ENCODE data around the gene GALNT1. TPM values are rescaled to one million over a fixed set of nuclear protein-coding genes. Genes with fewer than 3 reads are reported as not detected.

Gene GALNT1
- total RNA-seq, 4 donors from 2014 or later: 47.6 to 129 (median 73.5) TPM

GRCh38 chr18:35714539-35714938, 133.0 kb downstream of the GALNT1 start:
- Histone ChIP-seq H3K4me3 (no peak overlapping the region), H3K36me3 (peaks cover 0 to 37% (median 0%) of the 10 kb centered on the region in 3 donors), H3K27ac (no peak overlapping the region), H3K9me3 (no peaks in the 10 kb centered on the region), H3K27me3 (no peaks in the 10 kb centered on the region), H3K4me1 (no peaks in the 10 kb centered on the region)
- 94 to 100% methylated on average over 2 of the region's 2 CpGs for whole genome bisulfite sequencing, 2 donors
- DNase-seq: no peak
- intact Hi-C loops (cut with DNase I): no loop called here
- TF ChIP-seq CTCF (IDR thresholded peaks at IDR 0.05) (no peak), POLR2A (IDR thresholded peaks at IDR 0.05) (no peak)

- DNase-seq: no peak
- Histone ChIP-seq H3K9me3 (no peaks in the 10 kb centered on the region), H3K36me3 (peaks cover 0 to 31% (median 0%) of the 10 kb centered on the region in 3 donors), H3K27ac (no peak overlapping the region), H3K4me3 (no peak overlapping the region), H3K27me3 (no peaks in the 10 kb centered on the region), H3K4me1 (no peaks in the 10 kb centered on the region)
- TF ChIP-seq POLR2A (IDR thresholded peaks at IDR 0.05) (no peak), CTCF (IDR thresholded peaks at IDR 0.05) (no peak)
- WGBS, 2 donors: 100% methylated on average over 2 of the region's 2 CpGs
- intact Hi-C loops (cut with DNase I): no loop called here
Measured at GRCh38 chr18:35715139-35715538, 133.6 kb downstream of the GALNT1 start.

GRCh38 chr18:35716169-35716831, 134.8 kb downstream of the GALNT1 start:
- no peaks in the 10 kb centered on the region for H3K4me1 ChIP-seq
- no peak for DNase-seq
- H3K27ac ChIP-seq: no peak overlapping the region
- 78 to 80% methylated on average over 4 of the region's 4 CpGs for WGBS, 2 donors
- no peaks in the 10 kb centered on the region for H3K9me3 ChIP-seq
- H3K4me3 ChIP-seq: no peak overlapping the region
- intact Hi-C loops (cut with DNase I): no loop called here
- no peak for TF ChIP-seq POLR2A (IDR thresholded peaks at IDR 0.05)
- TF ChIP-seq CTCF (IDR thresholded peaks at IDR 0.05): no peak
- peaks cover 0 to 2% (median 0%) of the 10 kb centered on the region in 4 donors for H3K27me3 ChIP-seq
- peaks cover 0 to 22% (median 0%) of the 10 kb centered on the region in 3 donors for H3K36me3 ChIP-seq

GRCh38 chr18:35717182-35717581, 135.6 kb downstream of the GALNT1 start:
- no peak for DNase-seq
- Histone ChIP-seq H3K36me3 (peaks cover 0 to 14% (median 0%) of the 10 kb centered on the region in 3 donors), H3K4me3 (no peak overlapping the region), H3K27me3 (peaks cover 0 to 7% (median 0%) of the 10 kb centered on the region in 4 donors), H3K27ac (no peak overlapping the region), H3K9me3 (no peaks in the 10 kb centered on the region), H3K4me1 (no peaks in the 10 kb centered on the region)
- 92% methylated on average over 5 of the region's 5 CpGs for WGBS, 2 donors
- no peak for TF ChIP-seq POLR2A (IDR thresholded peaks at IDR 0.05)
- intact Hi-C loops (cut with DNase I): no loop called here

- 50 to 82% methylated on average over 1 to 4 of the region's 6 CpGs for WGBS, 2 donors
- intact Hi-C loops (cut with DNase I): no loop called here
- DNase-seq: no peak
- no peaks in the 10 kb centered on the region for H3K36me3 ChIP-seq
- H3K4me1 ChIP-seq: no peaks in the 10 kb centered on the region
- TF ChIP-seq POLR2A (IDR thresholded peaks at IDR 0.05) (no peak), CTCF (IDR thresholded peaks at IDR 0.05) (no peak)
- H3K4me3 ChIP-seq: no peak overlapping the region
- no peak overlapping the region for H3K27ac ChIP-seq
- H3K9me3 ChIP-seq: no peaks in the 10 kb centered on the region
- H3K27me3 ChIP-seq: peaks cover 0 to 7% (median 0%) of the 10 kb centered on the region in 4 donors
Measured at GRCh38 chr18:35721431-35722081, 140.0 kb downstream of the GALNT1 start.

Data from esophagus squamous epithelium (tissue), 5 donors.